Lung microvascular endothelial cell (primary cell): ENCODE measurements around the gene SSRP1. TPM values are rescaled to one million over a fixed set of nuclear protein-coding genes. Genes with fewer than 3 reads are reported as not detected.
A peak's percentile ranks its signal among the peaks of the same experiment; 100 is the strongest.
"Not testable (repeated sequence)": the region's sequence is repeated elsewhere in the genome, so short reads cannot be mapped to it uniquely, and the experiment has no call there.

Experiments
- DNase-seq, 2 donors: peaks; one replicate each; pipeline versions ENCODE4 v3.0.0 to v3.0.0-alpha.2; 2010; ENCODE audit warnings: low read depth in 2 of 2
- total RNA-seq: library from RNA; depleted of rRNA; stranded (reverse); fragments of >200 nt; gene quantifications from 2 replicates; pipeline ENCODE4 v1.2.1, GENCODE V29; 2014

Gene SSRP1
- 34.5 and 46.9 TPM in 2 replicates for total RNA-seq

GRCh38 chr11:57335343-57336110 is at the start of gene SSRP1:
Gene SSRP1 (minus strand): TSS chr11:57335892. CDS start chr11:57335121, 771 bp downstream.
- DNase-seq = peak; percentile 88 to 91

DNA sequence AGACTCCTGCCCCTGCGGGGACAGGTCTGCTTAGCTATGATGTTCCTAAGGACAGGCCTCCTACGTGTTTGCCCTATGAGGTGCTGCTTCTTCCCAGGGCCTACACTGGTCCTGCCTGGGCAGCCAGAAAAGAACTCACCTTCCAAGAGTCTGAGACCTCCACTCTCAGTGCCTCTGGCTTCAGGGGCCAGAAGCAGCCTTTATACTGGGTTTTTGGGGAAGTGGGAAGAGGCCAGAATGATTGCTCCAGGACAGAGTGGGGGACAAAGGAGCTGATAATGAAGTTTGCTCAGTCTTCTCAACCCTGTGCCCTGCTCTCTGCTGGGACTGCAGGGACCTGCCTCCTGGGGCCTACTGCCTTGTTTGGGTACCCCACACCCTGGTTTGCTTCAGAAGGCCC is 45.3 kb upstream of the SSRP1 start, which contains the start of gene PRG3:
TSS of gene PRG3 (minus strand) at position 176 of the 400 bp plus-strand sequence. CDS start 442 bp downstream, outside the sequence.
- DNase-seq = no peak

GRCh38 chr11:57379732-57380131 is 44.0 kb upstream of the SSRP1 start:
- DNase-seq = peak; percentile 36 to 47

GRCh38 chr11:57378186-57378585 is 42.5 kb upstream of the SSRP1 start:
- DNase-seq = no peak

GRCh38 chr11:57377107-57377506 is 41.4 kb upstream of the SSRP1 start:
- no peak for DNase-seq

- no peak for DNase-seq
Observed at GRCh38 chr11:57376095-57377090, 40.7 kb upstream of the SSRP1 start.

- no peak for DNase-seq
Observed at GRCh38 chr11:57375490-57375889, 39.8 kb upstream of the SSRP1 start.

DNA sequence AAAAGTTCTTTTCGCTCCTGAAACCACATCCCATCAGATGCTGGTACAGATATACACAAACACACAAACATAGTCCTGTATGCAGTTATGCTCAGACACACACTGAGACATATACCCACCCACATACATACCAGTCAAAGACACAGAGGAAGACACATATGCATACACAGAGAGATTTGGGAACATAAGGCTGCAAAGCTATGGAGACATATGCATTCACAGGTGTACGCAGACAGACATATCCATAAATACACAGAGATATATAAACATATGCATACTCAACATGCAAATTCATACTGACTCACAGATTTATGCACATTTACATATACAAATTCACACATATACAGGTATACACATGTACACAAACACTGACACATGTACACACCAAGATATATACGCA is 39.3 kb upstream of the SSRP1 start:
- DNase-seq = no peak

DNA sequence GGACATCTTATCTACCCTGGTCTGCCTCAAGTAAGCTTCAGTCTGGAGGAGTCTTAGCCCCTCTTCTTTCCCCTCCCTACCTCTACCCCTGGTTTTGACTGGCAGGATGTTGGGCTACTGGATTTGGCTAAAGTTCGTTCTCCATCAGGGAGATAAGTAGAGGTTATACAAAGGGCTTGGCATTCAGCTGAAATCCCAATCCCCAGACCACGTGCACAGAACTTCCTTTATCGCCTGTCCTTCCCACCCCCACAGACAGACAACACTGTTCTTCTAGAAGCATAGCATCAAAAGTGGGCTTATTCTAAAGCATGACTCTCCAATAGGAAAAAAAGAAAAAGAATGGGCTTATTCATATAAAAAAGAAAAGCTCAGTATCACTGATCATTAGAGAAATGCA is 37.5 kb upstream of the SSRP1 start:
- DNase-seq = no peak

DNA sequence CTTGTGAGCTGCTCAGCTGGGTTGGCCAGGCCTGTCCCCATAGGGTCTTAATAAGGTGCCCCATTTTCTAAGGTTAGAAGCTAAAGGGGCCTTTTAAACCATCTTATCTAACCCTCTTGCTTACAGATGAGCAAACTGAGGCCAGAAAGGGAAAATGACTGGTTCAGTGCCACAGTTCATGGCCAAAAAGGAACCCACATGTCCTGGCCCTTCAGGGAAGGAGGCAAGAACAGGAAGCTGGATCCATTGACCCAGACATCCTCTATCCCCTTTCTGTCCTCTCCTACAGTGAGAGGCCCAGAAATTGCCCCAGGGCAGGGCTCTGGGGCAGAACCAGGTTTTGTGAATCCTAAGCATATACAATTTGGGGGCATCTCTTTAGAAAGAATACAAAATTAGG is 35.2 kb upstream of the SSRP1 start:
- no peak for DNase-seq

DNA sequence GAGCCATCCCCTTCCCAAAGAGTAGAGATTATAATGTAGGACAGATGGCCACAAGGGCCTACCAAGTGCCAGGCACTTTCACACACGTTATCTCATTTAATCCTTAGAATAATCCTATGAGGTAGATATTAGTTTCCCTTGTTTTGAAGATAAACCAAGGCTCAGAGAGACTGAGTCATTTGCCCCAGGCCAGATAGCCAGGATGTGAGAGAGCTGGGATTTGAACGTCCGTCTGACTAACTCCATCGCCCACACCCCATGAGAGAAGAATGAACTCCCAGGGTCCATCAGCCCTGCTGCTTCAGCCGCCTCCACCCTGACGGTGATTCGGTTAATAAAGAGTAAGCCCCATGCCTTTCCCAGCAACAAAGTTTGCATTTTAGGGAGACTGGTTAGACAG is 34.6 kb upstream of the SSRP1 start:
- DNase-seq = peak in 1 of 2 donors; percentile 69

- DNase-seq = no peak
Observed at GRCh38 chr11:57368845-57369232, 33.1 kb upstream of the SSRP1 start.

DNA sequence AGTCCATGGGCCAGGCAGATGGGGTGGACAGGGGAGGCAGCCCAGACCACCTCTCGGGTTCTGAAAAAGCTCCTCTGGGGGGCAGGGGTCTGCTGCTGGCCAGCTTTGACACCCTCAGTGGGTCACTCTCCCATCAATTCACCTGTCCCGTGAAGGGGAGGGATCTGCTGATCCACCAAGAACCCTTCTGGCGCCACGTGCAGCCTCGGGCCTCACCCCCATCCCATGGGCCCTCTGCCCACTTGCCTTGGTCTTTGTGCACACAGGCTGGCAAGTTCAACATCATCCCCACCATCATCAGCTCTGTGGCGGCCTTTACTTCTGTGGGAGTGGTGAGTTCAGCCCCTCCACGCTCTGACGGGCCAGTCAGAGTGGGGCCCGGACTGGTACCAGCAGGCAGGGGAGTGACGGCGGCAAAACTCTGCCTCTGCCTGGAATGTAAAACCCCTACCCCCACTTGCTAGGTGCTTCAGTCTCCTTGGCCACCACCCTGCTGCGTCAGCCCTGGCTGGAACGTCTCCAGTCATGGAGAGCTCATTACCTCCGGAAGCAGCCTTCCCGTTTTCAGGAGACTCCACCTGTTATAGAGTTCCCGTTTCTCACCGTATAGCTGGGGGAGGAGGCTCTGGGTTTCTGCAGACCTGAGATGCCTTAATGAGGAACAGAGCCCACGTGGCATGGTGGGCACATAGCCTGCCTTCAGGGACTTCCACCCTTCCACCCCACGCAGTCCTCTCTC is 32.6 kb upstream of the SSRP1 start:
- peak in 1 of 2 donors; percentile 64 for DNase-seq

GRCh38 chr11:57364851-57365660 is 29.4 kb upstream of the SSRP1 start:
- DNase-seq = no peak

- DNase-seq = no peak
Observed at GRCh38 chr11:57363131-57364080, 27.7 kb upstream of the SSRP1 start.

- DNase-seq = no peak
Observed at GRCh38 chr11:57361926-57362325, 26.2 kb upstream of the SSRP1 start.

GRCh38 chr11:57361420-57361819 is 25.7 kb upstream of the SSRP1 start:
- DNase-seq = not testable (repeated sequence)

- DNase-seq = no peak
Observed at GRCh38 chr11:57360991-57361390, 25.3 kb upstream of the SSRP1 start.

DNA sequence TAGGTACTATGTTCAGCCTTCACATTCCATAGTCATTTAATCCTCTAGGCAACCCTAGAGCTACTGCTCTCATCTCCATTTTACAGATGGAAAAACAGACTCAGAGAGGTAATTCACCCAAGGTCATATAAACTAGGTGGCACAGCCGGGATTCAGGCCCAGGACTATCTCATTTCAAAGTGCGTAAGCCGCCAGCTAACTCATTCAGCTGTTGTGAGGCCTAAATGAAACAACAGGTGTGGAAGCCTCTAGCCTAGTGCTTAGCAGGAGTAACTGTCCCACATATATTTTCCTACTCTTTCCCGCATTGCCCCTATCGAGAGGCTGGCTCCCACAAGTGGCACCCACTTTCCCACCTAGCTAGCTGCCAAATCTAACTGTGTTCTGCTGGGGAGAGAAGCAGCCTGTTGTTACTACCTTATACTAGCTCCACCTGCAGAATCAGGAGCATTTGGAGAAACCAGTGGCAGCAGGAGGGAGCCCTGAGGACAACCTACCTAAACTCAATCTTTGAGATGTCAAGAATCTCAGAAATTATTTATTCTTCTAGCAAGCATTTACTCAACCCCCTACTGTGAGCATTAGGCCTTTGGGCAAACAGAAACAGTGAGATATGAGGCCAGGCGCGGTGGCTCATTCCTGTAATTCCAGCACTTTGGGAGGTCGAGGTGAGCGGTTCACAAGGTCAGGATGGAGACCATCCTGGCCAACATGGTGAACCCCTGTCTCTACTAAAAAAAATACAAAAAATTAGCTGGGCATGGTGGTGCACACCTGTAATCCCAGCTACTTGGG is 24.4 kb upstream of the SSRP1 start:
- no peak for DNase-seq
